BJ (cell line): ENCODE measurements around the gene GRB2. TPM values are rescaled to one million over a fixed set of nuclear protein-coding genes. Genes with fewer than 3 reads are reported as not detected.

Experiments used
- CTCF ChIA-PET: fragments of 350-600 bp; formaldehyde crosslinking; extraction: SDS; loops from one replicate; lab custom pipeline; 2021; ENCODE audit warnings: antibody characterized with exemption, inconsistent platforms; lab: Yijun Ruan, JAX
- POLR2A ChIA-PET: fragments of 300-600 bp; sonication (Branson Sonifier 250); formaldehyde crosslinking; extraction: SDS; loops from one replicate; lab custom pipeline; 2021; ENCODE audit warnings: antibody characterized with exemption; lab: Charles Lee
- DNase-seq: peaks from one replicate; pipeline ENCODE4 v3.0.0-alpha.2; 2011; ENCODE audit warnings: low read depth
- H3K27me3 ChIP-seq: 2 replicates; pipeline ENCODE4 v1.6.0; 2011; ENCODE audit warnings: low read length; ENCODE audit not compliant: control insufficient read depth, insufficient read depth
- H3K36me3 ChIP-seq: 2 replicates; pipeline ENCODE4 v1.5.1; 2011; ENCODE audit warnings: low read length; ENCODE audit not compliant: control insufficient read depth, insufficient read depth
- H3K4me3 ChIP-seq: 2 replicates; pipeline ENCODE4 v1.5.1; 2011; ENCODE audit warnings: low read depth, mild to moderate bottlenecking, control low read depth, low read length
- CTCF ChIP-seq: IDR thresholded peaks from 2 replicates; pipeline ENCODE4 v1.5.1; 2011; ENCODE audit warnings: low read depth, mild to moderate bottlenecking, control low read depth, inconsistent platforms, low read length, moderate library complexity; ENCODE audit not compliant: insufficient read depth
- polyA plus RNA-seq: library from polyadenylated mRNA; depleted of rRNA; stranded (reverse); fragments of >200 nt; gene quantifications from 2 replicates; pipeline ENCODE4 v1.2.3, GENCODE V29; 2011

Gene GRB2
- polyA plus RNA-seq, 1 experiment = 50.7 TPM

- H3K36me3 ChIP-seq = peaks cover 2% of the 10 kb centered on the region; the same call in 1 of the 2 replicates
- no peak overlapping the region for H3K4me3 ChIP-seq
- DNase-seq = no peak
- ChIA-PET CTCF (no interaction called here), POLR2A (no interaction called here)
- no peaks in the 10 kb centered on the region for H3K27me3 ChIP-seq
- no peak for TF ChIP-seq CTCF
These were observed 52.3 kb downstream of the GRB2 start for GRCh38 chr17:75353176-75353575.

- POLR2A ChIA-PET = interaction anchor here (0.7 kb wide), 1 partner anchor 14 kb away, joined by 5 read pairs; no protein-coding TSS in a partner anchor
- CTCF ChIA-PET = no interaction called here
- Histone ChIP-seq H3K27me3 (no peaks in the 10 kb centered on the region), H3K4me3 (no peak overlapping the region), H3K36me3 (peaks cover 2% of the 10 kb centered on the region; the same call in 1 of the 2 replicates)
- TF ChIP-seq CTCF = no peak
- DNase-seq = no peak
These were observed 53.4 kb downstream of the GRB2 start for GRCh38 chr17:75352079-75352569.

- POLR2A ChIA-PET = no interaction called here
- no peak overlapping the region for H3K4me3 ChIP-seq
- H3K36me3 ChIP-seq = peaks cover 2% of the 10 kb centered on the region; the same call in 1 of the 2 replicates
- H3K27me3 ChIP-seq = no peaks in the 10 kb centered on the region
- TF ChIP-seq CTCF = no peak
- DNase-seq = no peak
- CTCF ChIA-PET = interaction anchor here (0.7 to 1.2 kb wide), 2 partner anchors 28 to 31 kb away, joined by 3 read pairs; no protein-coding TSS in a partner anchor
These were observed 54.8 kb downstream of the GRB2 start for GRCh38 chr17:75350706-75351105.

GRCh38 chr17:75350029-75350428 lies 55.4 kb downstream of the GRB2 start:
- Histone ChIP-seq H3K4me3 (no peak overlapping the region), H3K36me3 (peaks cover 2% of the 10 kb centered on the region; the same call in 1 of the 2 replicates), H3K27me3 (no peaks in the 10 kb centered on the region)
- CTCF ChIA-PET = interaction anchor here (0.7 to 1.2 kb wide), 3 partner anchors 27 to 90 kb away, joined by 3 read pairs; no protein-coding TSS in a partner anchor
- DNase-seq = no peak
- TF ChIP-seq CTCF = no peak
- POLR2A ChIA-PET = no interaction called here

- H3K36me3 ChIP-seq = peaks cover 2% of the 10 kb centered on the region; the same call in 1 of the 2 replicates
- DNase-seq = no peak
- POLR2A ChIA-PET = no interaction called here
- CTCF ChIA-PET = interaction anchor here (0.7 to 1.4 kb wide), 3 partner anchors 19 to 90 kb away, joined by 3 read pairs; no protein-coding TSS in a partner anchor
- no peak for TF ChIP-seq CTCF
- no peak overlapping the region for H3K4me3 ChIP-seq
- H3K27me3 ChIP-seq = no peaks in the 10 kb centered on the region
These were observed 55.9 kb downstream of the GRB2 start for GRCh38 chr17:75349589-75349988.
